Skin of body (tissue), 2 donors: Measurements from ENCODE around the gene PDE1A. TPM values are rescaled to one million over a fixed set of nuclear protein-coding genes. Genes with fewer than 3 reads are reported as not detected.
"Not testable (repeated sequence)": the region's sequence is repeated elsewhere in the genome, so short reads cannot be mapped to it uniquely, and the experiment has no call there.

Experiments
- DNase-seq: peaks from one replicate; lab custom pipeline; 2025; lab: John Stamatoyannopoulos, UW
- total RNA-seq: library from RNA; depleted of rRNA; stranded (reverse); fragments of >200 nt; gene quantifications from one replicate; pipeline ENCODE4 v1.2.3, GENCODE V29; 2014

Gene PDE1A
- total RNA-seq, 1 donor from 2014 or later: 2.6 TPM

- no peak for DNase-seq
Observed at GRCh38 chr2:182410120-182410519, 16.7 kb downstream of the PDE1A start.

DNA sequence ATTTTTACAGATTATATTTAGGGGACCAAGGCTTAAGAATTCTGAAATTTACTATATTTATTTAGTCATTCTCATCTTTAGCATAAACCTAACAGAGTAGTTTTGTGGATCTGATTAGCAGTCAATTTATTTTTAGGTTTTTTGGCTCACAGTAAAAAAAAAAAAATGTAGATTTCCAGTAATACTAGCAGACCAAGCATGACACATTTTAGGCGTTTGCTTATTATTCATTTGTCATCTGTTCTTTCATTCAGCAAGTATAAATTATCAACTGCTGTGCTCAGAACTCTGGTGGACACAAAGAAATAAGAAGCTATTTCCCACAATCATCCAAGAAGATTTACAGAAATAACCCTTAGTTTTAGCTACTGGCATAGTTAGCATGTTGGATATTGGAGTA lies 20.6 kb downstream of the PDE1A start:
- DNase-seq: no peak

- no peak for DNase-seq
Observed at GRCh38 chr2:182404975-182405561, 21.8 kb downstream of the PDE1A start.

- DNase-seq: no peak
Observed at GRCh38 chr2:182404092-182404491, 22.7 kb downstream of the PDE1A start.

DNA sequence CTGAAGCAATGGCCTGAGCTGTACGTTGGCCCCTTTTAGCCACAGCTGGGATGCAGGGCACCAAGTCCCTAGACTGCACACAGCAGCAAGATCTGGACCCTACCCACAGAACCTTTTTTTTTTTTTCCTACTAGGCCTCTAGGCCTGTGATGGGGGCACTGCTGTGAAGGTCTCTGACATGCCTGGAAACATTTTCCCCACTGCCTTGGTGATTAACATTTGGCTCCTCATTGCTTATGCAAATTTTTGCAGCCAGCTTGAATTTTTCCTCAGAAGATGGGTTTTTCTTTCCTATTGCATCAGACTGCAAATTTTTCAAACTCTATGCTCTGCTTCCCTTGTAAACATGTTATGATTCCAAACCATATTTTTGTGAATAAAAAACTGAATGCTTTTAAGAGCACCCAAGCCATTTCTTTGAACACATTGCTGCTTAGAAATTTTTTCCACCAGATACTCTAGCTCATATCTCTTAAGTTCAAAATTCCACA lies 33.5 kb downstream of the PDE1A start:
- no peak for DNase-seq

DNA sequence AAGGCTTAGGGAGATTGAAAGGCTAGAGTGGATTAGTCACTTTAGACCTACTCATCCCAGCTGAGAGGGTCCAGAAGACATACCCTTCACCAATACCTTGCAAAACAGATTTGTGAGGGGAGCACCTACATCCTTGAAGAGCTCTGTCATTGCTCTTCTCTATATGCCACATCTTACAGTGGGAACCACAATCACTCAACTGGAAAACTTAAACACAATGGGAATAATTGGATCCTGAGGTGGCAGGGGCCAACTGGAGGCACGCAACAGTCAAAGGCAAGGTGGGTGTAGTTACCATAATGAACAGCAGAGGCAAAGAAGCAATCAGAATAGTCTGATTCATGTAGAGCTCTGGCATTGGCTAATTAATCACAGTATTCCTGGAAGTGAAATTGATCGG lies 35.4 kb downstream of the PDE1A start:
- no peak for DNase-seq

DNA sequence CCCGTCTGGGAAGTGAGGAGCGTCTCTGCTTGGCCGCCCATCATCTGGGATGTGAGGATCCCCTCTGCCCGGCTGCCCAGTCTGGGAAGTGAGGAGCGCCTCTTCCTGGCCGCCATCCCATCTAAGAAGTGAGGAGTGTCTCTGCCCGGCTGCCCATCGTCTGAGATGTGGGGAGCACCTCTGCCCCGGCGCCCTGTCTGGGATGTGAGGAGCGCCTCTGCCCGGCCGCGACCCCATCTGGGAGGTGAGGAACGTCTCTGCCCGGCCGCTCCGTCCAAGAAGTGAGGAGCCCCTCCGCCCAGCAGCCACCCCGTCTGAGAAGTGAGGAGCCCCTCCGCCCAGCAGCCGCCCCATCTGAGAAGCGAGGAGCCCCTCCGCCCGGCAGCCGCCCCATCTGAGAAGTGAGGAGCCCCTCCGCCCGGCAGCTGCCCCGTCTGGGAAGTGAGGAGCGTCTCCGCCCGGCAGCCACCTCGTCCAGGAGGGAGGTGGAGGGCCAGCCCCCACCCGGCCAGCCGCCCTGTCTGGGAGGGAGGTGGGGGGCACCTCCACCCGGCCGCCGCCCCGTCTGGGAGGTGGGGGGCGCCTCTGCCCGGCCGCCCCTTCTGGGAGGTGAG lies 40.5 kb downstream of the PDE1A start:
- DNase-seq: not testable (repeated sequence)

GRCh38 chr2:182384860-182385259 lies 42.0 kb downstream of the PDE1A start:
- no peak for DNase-seq

GRCh38 chr2:182381225-182381624 lies 45.6 kb downstream of the PDE1A start:
- DNase-seq: no peak

GRCh38 chr2:182379241-182379640 lies 47.6 kb downstream of the PDE1A start:
- peak; percentile 39 for DNase-seq

DNA sequence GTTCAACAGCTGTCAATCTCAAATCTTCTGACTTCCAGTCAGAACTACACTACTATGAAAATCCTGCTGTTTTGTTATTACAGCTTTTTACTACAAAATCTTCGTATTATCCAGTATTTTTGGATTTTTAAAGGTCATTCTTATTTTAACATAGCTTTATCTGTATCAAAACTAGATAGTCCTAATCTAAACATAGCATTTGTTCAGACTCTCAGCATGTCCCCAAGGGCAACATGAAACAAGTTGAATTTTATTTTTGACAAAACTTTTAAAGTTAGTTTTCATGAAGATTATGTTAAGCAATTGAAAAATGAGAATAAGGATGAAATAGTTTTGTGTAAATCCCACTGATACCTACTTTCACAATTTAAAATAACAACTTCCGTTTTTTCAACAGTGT lies 48.1 kb downstream of the PDE1A start:
- DNase-seq: no peak

DNA sequence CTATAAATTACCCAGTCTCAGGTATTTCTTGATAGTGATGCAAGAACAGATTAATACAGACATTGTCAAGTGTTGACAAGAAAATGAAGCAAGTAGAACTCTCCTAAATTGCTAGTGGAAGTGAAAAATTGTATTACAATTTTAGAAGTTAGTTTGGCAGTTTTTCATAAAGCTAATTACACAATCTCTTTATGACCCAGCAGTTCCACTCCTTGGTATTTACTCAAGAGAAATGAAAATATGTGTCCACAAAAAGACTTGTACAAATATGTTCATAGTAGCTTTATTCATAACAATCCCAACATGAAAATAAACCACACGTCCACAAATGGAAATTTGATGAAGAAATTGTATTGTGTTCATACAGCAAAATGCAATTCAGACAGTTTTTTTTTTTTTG lies 49.4 kb downstream of the PDE1A start:
- DNase-seq: no peak

- DNase-seq: no peak
Observed at GRCh38 chr2:182375862-182376261, 51.0 kb downstream of the PDE1A start.

DNA sequence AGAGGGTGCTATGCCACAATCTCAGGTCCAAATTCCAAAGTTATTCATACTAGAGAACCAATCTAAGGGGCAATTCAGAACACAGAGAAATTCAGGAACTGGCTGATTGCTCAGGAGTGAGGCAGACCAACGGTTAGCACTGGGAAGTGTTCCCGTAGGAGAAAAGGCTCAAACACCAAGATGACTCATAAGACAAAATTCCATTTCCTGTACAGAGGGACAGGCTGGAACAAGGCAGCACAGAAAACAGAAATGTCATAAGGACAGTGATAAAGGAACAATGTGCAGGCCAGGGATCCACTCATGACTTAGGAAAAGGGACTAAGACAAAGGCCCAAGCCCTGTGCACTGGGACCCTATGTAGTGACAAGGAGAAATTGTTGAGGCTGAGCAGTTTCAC lies 54.2 kb downstream of the PDE1A start:
- DNase-seq: no peak

- DNase-seq: no peak
Observed at GRCh38 chr2:182368996-182369395, 57.8 kb downstream of the PDE1A start.

DNA sequence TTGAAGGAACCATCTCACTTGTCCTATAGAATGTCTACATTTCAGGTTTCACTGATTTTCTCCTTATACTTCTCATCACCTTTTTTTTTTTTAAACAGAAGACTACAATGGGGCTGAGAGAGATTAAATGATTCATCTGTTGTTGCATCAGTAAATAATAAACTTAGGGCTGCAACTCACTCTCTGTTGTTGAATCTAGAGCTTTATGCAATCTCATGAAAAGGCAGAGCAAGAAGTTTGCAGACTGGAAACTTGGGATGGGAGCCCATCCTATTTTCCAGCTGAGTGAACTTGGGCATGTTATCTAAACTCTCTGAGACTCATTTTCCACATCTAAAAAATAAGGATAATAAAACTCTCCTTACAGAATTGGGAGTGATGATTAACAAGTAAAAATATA lies 58.4 kb downstream of the PDE1A start:
- DNase-seq: no peak

GRCh38 chr2:182367401-182367800 lies 59.4 kb downstream of the PDE1A start:
- DNase-seq: no peak

- no peak for DNase-seq
Observed at GRCh38 chr2:182366628-182367027, 60.2 kb downstream of the PDE1A start.

GRCh38 chr2:182365855-182366254 lies 61.0 kb downstream of the PDE1A start:
- DNase-seq: no peak

- DNase-seq: no peak
Observed at GRCh38 chr2:182361477-182361876, 65.4 kb downstream of the PDE1A start.

DNA sequence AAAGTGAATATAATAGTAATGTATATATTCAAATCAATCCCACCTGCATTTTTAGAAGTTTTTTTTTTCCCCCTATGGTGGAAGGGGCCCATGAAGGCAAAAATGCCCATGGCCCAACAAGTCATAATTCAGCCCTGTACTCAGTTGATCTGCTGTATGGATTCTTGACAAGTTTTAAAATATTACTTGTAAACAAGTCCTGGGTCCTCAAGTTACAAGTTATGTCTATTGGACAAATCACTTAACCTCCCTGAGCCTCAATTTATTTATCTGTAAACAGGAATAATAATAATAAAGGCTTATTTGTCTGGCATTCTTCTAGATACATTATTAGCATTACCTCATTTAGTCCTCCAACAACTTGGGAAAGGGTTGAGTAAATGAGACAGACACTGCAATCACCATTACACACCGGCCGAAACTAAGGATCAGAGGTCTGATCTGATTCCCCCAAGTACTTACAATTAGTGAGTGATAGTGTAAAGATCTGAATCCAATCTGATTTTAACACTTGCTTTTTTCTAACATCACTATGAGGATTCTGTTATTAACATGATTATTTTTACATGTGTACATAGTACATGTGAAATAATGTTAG lies 66.1 kb downstream of the PDE1A start:
- no peak for DNase-seq

DNA sequence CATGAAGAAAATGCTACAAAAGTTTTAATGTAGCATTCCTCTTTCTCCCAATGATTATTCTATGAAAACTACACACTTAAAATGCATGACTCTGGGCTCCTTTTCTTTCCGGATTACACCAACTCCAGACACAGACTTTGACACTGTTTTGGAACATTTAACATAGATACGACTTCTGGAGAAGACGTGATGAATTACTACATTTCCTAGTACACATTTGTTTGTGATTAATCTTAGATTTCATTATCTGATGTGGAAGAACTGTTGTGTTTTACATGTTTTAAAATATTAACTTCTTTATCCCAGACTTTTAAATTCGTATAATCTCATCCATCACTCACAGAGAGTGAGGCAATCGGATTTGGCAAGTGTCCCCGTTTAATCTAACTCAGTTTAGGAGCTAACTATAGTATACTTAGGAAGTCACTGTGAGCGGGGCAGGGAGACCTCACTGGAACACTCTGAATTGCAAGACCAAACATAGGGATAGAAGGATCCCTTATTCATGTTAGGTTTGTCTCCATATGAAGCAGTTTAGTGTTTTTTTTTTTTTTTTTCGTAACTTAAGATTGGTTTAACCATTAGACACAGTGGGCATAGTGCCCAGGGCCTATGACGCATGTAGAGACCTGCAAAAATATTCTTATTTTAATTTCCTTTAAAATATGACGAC lies 66.7 kb downstream of the PDE1A start:
- DNase-seq: peak; percentile 72
